Vagina (tissue), 2 donors: ENCODE data around the gene CRYAB.

Source experiments
- POLR2A ChIP-seq, 2 donors: fragments of 450-650 bp; IDR thresholded peaks; one replicate each; pipeline ENCODE4 v1.6.1; 2017; ENCODE audit warnings: antibody characterized with exemption in 2 of 2, mild to moderate bottlenecking in 2 of 2, moderate library complexity in 2 of 2
- POLR2AphosphoS5 ChIP-seq, 2 donors: sonication (generic); formaldehyde crosslinking; IDR thresholded peaks; one replicate each; pipeline ENCODE4 v1.9.0; 2017; ENCODE audit warnings: antibody characterized with exemption in 2 of 2, mild to moderate bottlenecking in 2 of 2, low read depth in 1 of 2; ENCODE audit not compliant: insufficient read depth in 1 of 2
- TF ChIP-seq, protein P1 (sequence below), 3 experiments: fragments of 450-650 bp in 2 of 3; fragments of 200-600 bp in 1 of 3; sonication (generic) in 1 of 3; IDR thresholded peaks; one replicate each; pipeline ENCODE4 v1.5.1; 2017 to 2019; ENCODE audit warnings: antibody characterized with exemption in 3 of 3, mild to moderate bottlenecking in 2 of 3, moderate library complexity in 2 of 3

- TF ChIP-seq POLR2A (IDR thresholded peaks at IDR 0.05): no peak
- TF ChIP-seq, protein P1, sequence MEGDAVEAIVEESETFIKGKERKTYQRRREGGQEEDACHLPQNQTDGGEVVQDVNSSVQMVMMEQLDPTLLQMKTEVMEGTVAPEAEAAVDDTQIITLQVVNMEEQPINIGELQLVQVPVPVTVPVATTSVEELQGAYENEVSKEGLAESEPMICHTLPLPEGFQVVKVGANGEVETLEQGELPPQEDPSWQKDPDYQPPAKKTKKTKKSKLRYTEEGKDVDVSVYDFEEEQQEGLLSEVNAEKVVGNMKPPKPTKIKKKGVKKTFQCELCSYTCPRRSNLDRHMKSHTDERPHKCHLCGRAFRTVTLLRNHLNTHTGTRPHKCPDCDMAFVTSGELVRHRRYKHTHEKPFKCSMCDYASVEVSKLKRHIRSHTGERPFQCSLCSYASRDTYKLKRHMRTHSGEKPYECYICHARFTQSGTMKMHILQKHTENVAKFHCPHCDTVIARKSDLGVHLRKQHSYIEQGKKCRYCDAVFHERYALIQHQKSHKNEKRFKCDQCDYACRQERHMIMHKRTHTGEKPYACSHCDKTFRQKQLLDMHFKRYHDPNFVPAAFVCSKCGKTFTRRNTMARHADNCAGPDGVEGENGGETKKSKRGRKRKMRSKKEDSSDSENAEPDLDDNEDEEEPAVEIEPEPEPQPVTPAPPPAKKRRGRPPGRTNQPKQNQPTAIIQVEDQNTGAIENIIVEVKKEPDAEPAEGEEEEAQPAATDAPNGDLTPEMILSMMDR (IDR thresholded peaks at IDR 0.05): no peak
- TF ChIP-seq POLR2AphosphoS5 (IDR thresholded peaks at IDR 0.05; ENCODE audit: insufficient read depth in 1 of 2, low read depth in 1 of 2): peak in 1 of 2 donors; percentile 49
Measured at GRCh38 chr11:111941963-111942362, 30.4 kb upstream of the CRYAB start.
